GM19239 (cell line): ENCODE results near the gene LPAR1.

Source experiments
- DNase-seq: peaks from one replicate; pipeline ENCODE4 v3.0.0; 2011; ENCODE audit warnings: low spot score; ENCODE audit not compliant: insufficient read length
- FAIRE-seq: peaks from 2 replicates; lab custom pipeline; 2011; peaks lifted over from hg19 to GRCh38; lab: Jason Lieb, UNC

Gene LPAR1

DNA sequence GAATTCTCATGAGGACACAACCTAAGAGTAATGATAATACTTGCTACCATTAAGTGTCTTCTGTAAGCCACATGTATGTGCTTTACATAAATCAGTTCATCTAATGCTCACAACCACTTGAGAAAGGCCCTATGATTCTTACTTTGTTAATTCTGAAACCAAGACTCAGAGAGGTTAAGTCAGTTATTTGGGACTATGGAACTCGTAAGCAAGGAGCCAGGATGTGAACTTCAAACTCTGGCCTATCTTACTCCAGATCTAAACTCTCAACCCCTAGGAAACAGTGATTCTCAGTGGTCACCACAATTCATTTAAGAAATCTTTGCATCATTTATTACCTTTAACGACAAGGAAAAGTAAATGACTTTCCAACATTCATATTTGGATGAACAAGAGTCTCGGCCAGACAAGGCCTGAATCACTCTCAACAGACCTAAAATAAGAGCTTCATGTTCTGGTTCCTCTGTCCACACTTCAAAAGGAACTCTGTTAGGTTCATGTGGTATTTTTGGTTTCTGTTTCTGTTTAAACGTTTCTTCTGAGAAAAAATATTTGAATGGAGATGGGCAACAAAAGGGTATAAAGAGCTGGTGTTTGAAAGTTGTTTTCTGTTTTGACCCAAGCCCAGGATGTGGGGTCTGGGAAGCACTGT lies 104.8 kb downstream of the LPAR1 start:
- FAIRE-seq = no peak
- DNase-seq = no peak

DNA sequence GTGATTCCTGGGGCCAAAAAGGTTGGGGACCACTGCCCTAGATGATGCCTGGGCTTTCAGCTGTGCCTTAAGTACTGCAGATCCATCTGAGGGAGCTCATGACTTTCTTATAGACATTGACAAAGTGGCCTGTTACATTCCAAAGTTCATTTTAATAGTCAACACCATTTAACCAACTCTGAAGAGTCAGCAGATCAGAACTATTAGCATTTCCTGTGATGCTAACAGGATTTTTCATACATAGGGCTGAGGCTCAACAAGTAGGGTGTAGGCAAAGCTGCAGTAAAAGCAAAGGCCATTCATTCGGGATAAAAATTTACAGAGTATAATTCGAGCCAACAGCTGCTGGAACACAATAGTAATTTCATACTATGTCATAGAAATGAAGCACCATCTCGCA lies 105.4 kb downstream of the LPAR1 start:
- DNase-seq (no peak), FAIRE-seq (no peak)

DNA sequence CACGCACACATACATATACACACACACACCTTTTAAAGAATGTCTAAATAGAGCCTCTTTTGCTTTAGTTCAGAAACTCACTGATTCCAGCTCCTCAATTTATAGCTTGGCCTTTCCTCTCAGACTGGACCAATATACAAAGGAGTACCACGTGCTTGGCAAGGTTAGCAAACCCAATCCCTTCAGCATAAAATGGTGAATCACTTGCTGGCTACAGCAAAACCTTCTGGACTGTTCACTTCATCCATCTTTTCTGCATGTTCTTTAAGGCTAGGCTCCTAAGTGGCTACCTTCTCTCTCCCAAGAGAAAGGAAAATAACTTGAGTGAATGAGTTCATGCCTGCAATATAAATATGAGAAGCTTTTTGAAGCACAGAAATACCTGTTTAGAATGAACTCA lies 109.7 kb downstream of the LPAR1 start:
- FAIRE-seq (no peak), DNase-seq (no peak)

DNA sequence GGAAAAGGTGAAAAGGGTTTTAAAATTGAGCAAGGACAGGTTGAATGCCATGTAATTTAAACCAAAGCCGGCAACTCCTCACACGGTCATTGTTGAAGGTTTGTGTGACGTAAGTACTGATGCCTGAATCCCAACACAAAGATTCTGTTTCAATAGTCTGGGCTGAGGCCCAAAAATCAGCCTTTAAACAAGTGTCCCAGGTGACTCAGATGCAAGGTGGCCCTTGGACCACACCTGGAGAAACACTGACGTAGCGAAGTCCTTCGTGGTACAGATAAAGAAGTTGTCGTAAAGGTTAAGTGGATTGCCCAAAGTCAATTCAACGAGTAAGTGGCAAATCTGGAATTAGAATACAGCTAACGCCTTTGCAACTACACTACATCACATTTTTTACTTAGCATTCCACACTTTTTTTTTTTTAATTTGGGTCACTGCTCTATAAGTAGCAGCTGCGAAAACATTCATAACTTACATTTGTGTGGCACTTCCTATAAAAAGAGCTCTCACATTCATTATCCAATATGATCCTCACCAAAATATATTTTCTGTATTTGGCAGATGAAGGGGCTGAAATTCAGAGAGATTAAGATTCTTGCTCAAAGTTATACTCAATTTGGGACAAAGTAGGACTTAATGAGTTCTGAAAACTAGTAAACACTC lies 111.3 kb downstream of the LPAR1 start:
- FAIRE-seq (no peak), DNase-seq (no peak)

DNA sequence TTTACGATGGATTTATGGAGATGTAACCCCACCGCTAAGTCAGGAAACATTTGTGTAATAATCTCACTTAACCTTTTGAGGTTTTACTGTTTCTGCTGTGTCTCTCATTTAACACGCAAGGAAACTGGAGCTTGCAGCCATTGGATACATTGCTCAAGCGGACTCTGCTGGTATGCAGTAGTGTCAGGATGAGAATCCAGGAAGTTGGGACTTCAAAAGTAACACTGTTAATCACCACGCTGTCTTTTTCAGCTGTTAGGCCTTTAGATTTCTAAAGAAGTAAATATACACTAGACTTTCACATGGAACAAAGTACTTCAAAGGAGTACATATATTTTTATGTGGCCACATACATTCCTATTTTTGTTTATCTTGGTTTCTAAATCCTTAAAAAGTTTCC lies 114.7 kb downstream of the LPAR1 start:
- no peak for FAIRE-seq
- no peak for DNase-seq

DNA sequence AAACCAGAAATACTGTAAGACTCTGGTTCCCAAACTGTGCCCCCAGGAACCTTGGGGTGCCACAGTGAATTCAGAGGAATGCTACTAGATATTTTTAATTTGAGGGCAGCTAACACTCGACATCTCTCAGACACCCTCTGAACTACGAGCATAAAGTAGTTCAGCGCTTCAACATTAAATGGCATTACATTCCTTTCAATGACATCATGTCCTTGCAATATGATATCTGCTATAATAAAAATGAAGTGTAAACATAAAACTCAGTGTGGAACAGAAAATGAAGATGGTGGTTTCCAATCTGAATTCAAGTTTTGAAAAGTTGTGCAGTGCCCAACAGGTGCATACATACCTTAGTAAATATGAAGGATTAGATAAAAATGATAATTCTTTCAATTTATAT lies 116.1 kb downstream of the LPAR1 start:
- DNase-seq (no peak), FAIRE-seq (no peak)

DNA sequence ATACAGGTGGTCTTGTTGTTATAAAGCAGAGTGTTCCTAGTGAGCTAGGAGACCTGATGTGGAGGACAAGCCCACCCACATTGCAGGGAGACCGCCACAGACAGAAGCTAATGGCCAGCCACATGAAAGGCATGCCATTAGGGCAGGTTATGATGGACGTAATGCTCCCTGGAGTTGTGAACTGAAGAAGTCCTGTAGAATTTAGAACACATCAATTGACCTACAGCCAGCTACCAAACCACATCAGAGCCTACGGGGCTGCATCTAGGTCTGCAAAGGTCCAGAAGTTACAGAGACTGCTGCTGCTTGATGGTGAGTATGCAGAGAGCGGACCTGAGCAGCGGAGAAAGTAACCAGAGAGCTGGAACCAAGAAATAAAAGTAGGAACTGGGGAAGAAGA lies 116.6 kb downstream of the LPAR1 start:
- FAIRE-seq (no peak), DNase-seq (no peak)

DNA sequence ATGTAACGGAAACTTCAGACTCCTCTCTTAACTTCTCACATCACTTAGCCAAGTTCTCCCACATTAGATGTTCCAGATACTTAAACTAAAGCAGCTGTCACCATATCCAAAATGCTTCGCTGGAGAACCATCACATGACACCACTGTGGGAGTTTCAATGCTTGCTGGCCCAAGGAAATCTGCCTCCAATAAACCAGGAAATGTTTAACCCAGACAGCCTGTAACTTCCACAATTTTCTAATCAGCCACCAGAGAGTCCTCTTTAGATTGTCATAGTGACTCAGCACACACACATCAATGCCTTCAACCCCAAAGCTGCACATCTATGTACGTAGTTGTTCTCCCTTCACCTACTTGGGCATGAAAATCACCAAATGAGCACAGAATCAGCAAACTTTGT lies 118.7 kb downstream of the LPAR1 start:
- DNase-seq (no peak), FAIRE-seq (no peak)

DNA sequence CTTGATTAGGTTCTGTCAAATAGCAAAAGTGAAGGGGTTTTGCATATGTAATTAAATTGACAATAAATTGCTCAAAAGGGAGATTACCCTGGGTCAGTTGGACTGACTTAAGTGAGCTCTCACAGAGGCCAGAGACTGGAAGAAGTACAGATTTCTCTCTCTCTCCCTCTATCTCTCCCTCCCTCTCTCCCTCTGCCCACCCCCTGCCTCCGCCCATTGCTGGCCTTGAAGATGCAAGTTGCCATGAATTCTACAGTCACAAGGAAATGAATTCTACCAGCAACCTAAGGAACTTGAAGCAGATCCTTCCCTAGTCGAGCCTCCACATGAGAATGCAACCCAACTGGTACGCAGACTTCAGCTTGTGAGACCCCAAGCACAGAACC lies 119.2 kb downstream of the LPAR1 start:
- no peak for FAIRE-seq
- DNase-seq = no peak

DNA sequence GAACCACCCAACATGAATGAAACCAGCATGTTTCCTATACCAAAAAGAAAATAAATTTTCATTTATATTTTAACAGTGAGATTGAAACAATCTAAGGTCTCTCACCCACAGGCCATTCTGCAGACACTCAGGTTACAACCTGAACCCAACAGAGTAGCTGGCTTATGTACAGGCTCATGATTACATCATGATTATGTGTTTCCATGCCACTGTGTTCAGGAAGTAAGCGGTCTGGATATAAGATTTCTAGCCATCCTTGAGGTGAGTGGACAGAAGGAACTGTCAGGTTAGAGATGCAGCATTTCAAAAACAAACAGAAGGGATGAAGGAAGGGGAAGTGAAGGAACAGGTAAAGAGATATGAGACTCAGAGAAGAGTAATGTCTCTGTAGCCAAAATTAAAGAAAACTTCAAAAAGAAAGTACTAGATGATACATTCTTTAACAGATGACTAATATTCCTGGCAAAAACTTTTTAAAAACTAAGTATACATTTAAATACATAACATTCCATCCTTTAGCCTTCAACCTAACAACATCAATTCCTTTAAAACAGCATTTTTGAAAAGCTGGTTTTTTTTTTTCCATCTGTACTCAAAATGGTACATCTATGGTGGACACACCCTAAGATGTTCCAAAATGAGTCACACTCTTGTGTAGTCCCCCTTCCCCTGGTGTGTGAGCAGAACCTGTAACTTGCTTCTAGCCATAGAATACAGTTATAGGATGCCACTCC lies 119.8 kb downstream of the LPAR1 start:
- no peak for FAIRE-seq
- DNase-seq = no peak

DNA sequence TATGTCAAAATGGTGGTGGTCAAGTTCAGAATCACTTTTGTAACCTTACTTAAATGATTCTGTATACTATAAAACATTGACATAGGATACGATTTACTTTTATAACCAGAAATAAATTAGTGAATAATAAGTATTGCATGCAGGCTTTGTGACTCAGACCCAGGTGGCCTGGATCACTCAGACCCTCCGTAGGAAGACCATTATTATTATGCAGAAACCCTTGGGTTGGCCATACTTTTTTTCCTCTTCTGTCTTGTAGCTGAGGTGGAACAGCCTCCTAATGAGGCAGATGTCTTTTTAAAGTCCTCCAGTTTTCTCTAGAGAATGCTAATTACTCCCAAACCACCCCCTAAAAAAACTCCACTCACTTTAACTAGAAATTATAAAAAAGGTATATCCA lies 121.9 kb downstream of the LPAR1 start:
- no peak for FAIRE-seq

DNA sequence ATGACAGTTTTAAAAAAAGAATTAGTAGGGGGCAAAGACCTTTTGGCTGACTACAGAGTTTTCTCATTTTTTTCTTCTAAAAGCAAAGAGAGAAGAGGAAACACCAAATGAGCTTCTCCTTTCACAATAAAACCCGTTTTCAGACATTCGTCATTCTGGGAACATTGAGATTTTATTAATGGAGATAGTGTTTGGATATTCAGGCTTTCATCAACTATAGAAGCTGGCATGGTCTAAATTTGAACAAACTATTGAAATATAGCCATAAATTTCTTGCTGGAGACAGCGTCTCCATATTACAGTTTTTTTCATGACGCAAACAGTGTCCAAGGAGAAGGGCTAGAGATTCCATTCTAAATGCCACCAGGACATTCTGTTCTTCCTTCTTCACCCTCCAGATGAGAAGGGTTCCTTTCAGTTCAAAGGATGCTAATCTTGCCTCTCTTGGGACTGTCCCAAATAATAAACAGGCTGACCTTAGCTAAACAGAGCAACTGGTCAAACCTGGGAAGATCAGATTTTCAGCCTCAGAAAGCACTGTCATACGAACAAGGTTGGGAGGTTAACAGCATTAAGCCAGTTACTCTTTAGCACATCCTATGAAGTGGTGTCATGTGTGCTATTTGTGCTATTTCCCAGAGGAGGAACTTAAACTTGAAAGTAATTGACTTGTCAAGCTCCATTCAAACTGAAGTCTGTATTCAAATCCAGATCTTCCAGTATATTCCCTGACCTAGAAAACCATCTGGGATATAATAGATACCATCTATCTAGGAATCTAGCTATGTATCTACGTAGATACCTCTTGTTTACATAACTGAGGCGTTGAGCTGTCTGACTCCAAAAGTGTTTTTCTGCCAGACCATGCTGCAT lies 125.6 kb downstream of the LPAR1 start:
- no peak for FAIRE-seq

More for the DNA sequence above, 121.9 kb downstream of the LPAR1 start:
- DNase-seq = no peak

DNA sequence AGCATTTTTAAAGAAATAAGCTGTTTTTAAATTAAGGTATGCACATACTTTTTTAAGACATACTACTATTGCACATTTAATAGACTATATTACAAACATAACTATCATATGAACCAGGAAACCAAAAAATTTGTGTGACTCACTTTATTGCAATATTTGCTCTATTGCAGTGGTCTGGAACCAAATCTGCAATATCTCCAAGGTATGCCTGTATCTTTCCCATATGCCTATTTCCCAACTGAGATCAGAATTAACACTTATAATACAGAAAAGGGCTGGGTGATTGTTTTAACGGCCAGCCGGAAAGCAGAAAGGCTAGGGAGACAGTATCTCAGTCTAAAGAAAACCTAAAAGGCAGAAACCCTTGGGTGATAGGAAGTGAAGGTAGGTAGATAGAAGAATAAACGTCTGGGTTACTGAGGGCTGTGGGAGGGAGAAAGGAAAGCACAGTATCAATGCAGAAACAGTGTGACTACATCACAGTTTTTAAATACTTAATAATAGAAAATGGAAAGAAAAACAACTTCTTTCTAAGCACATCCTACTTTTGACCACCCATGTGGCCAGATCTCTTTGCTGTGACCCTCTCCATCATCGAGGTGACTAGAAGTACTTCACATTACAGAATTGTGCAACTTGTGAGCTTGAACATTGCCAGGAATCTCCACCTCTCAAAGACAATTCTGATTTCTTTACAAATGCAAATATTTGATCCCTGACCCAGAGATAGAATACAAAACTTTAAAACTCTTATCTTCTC lies 126.4 kb downstream of the LPAR1 start:
- DNase-seq (no peak), FAIRE-seq (no peak)

More for the DNA sequence above, 125.6 kb downstream of the LPAR1 start:
- DNase-seq = no peak

DNA sequence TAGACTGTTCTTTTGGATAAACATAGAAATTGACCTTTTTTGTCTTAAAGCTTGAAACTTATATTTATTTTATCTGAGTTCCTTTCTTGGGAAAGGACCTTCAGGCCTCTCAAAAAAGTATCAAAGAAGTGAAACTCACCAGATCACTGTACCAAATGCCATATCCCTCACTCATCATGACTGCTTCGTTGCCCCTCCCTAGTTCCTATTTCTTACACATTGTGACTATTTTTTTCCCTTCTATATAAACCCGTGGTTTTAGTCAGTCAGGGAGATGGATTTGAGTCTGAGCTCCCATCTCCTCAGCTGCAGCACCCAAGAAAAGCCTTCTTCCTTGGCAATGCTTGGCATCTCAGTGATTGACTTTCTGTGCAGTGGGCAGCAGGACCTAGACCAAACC lies 129.4 kb downstream of the LPAR1 start:
- FAIRE-seq = no peak
- no peak for DNase-seq

DNA sequence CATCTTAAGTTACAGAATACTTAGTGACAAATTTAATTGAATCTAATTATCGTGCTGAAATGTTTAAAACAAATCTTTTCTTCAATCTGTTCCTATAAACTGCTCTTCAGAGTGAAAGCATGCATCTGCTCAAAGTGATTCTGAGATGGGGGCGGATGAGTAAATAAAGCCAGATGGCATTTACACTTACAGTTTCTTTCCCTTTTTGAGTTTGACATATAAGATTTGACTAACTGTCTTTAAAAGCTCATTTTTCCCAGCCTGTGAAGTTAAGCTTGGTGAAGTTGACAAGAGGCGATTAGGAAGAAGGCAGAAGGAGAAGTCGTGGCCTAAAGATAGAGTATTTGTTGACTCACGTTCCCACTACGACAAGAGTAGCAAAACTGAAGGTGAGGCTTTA lies 137.4 kb downstream of the LPAR1 start:
- no peak for FAIRE-seq

DNA sequence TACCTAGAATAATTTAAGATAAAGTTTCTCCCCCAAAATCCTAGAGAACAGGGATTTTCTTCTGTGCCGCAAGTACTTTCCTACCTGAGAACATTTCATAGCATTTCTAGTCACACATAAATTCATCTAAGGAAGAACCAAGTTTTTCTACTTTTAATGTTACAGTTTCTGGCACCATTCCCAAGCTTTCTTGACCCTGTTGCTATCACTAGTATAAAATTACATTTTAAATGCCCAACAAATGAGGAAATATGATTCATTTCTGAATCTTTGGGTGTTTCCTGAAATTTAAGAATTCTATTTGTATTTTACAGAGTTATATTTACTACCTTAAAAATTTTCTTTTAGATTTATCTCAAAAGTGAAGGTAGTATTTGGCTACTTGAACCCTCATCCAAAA lies 137.8 kb downstream of the LPAR1 start:
- FAIRE-seq = no peak

More for the DNA sequence above, 137.4 kb downstream of the LPAR1 start:
- DNase-seq = no peak

DNA sequence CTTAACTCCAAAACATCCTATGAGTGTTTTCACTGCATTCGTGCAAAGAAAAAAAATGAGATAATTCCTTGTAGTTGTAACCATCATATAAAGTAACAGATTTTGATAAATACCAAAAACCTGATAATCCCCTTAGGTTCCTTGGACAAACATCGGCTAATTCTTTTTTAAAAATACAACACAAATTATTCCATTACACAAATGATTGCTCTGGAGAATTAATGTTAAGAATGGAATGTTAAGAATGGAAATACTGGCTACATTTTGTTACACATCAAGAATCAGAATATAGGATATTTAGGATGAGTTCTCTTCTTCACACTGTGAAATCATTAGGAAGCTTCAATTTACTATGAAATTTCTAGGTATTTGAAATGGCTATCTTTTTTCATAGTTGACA lies 139.4 kb downstream of the LPAR1 start:
- DNase-seq (no peak), FAIRE-seq (no peak)

More for the DNA sequence above, 137.8 kb downstream of the LPAR1 start:
- no peak for DNase-seq

DNA sequence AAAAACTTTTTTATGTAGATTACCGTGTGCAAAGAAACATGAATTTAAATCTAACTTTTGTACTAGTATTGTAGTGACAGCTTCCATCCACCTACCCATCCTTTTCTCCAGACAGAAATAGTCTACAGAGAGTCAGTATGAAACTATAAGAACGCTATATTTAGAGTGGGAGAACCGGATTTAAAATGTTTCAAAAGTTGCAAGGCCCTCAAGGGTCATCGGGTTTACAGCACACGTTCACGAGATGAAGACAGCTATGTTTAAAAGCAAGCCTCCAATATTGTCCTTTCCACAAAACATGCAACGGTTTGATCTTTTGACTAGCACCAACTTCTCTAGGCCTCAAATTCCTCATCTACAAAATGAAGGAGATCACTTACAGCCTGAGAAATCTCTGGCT lies 139.9 kb downstream of the LPAR1 start:
- no peak for FAIRE-seq
- DNase-seq = no peak

DNA sequence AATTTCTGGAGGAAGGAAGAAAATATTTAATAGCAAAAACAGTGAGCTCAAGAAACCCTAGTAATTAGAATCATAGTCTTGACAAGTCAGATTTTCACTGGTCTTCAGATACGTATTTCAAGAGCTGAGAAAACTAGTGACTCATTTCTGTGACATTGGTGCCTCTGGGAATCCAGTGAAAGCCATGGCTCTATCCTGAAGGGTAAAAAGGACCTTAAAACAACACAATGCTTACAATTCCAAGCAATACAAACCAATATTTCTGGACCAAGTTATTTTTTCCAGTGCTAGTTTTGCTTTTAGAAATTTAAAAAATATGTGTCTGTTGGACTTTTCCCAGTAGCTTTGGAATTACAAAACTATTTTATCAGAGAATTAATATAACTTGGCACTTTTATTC lies 140.3 kb downstream of the LPAR1 start:
- DNase-seq (no peak), FAIRE-seq (no peak)
